PC-9 (cell line): ENCODE results near the gene OGDH.

Experiments
- CTCF ChIP-seq: fragments of 200-600 bp; sonication (generic); conservative IDR thresholded peaks from 2 replicates; pipeline ENCODE4 v1.6.1; 2017; ENCODE audit warnings: mixed run types, antibody characterized with exemption, mild to moderate bottlenecking, moderate library complexity
- EZH2 ChIP-seq: fragments of 200-600 bp; sonication (generic); IDR thresholded peaks from 2 replicates; pipeline ENCODE4 v1.8.0; 2017; ENCODE audit warnings: antibody characterized with exemption, low read depth

GRCh38 chr7:44590910-44591309 is 15.5 kb upstream of the OGDH start:
- no peak for TF ChIP-seq CTCF
- TF ChIP-seq EZH2 = no peak
